ENCODE data around the gene DHX38. TPM values are rescaled to one million over a fixed set of nuclear protein-coding genes. Genes with fewer than 3 reads are reported as not detected.

DHX38 gene
- total RNA-seq = 10 to 100 TPM; 50.2 to 60.6 (median 53.7) TPM

- no peak for TF ChIP-seq CTCF (IDR thresholded peaks at IDR 0.05)
- peak; percentile 73 to 93 (median 93) for TF ChIP-seq POLR2AphosphoS5 (IDR thresholded peaks at IDR 0.05)
- peak; percentile 83 for TF ChIP-seq POLR2A (IDR thresholded peaks at IDR 0.05)
- intact Hi-C loops (cut with DNase I; ENCODE audit: low total_unique reads) = no loop called here
- Histone ChIP-seq H3K4me1 (peaks cover 9 to 19% of the 10 kb centered on the region in 2 donors), H3K9me3 (no peaks in the 10 kb centered on the region), H3K27me3 (no peaks in the 10 kb centered on the region), H3K27ac (peak within 1 kb of the TSS; percentile 88 to 95), H3K4me3 (peak within 1 kb of the TSS; percentile 78 to 95 (median 90)), H3K36me3 (peaks cover 1% of the 10 kb centered on the region)
- peak; percentile 90 to 96 for DNase-seq (ENCODE audit: low spot score in 2 of 2)
Measured at GRCh38 chr16:72093448-72094265, at the start of gene DHX38, which contains the start of gene TXNL4B. DHX38 (plus strand) TSS chr16:72093847; CDS start chr16:72096158, 2,311 bp downstream. TXNL4B (minus strand) TSS chr16:72093620; CDS start chr16:72090749, 2,871 bp downstream.

- H3K4me1 ChIP-seq = no peaks in the 10 kb centered on the region
- H3K4me3 ChIP-seq = no peak overlapping the region
- intact Hi-C loops (cut with DNase I; ENCODE audit: low total_unique reads) = no loop called here
- DNase-seq (ENCODE audit: low spot score in 2 of 2) = no peak
- no peak for TF ChIP-seq POLR2AphosphoS5 (IDR thresholded peaks at IDR 0.05)
- TF ChIP-seq CTCF (IDR thresholded peaks at IDR 0.05) = no peak
- TF ChIP-seq POLR2A (IDR thresholded peaks at IDR 0.05) = no peak
- H3K9me3 ChIP-seq = no peaks in the 10 kb centered on the region
- no peaks in the 10 kb centered on the region for H3K36me3 ChIP-seq
- no peak overlapping the region for H3K27ac ChIP-seq
- H3K27me3 ChIP-seq = no peaks in the 10 kb centered on the region
Measured at GRCh38 chr16:72044296-72044695, 49.4 kb upstream of the DHX38 start.

- no peak for DNase-seq (ENCODE audit: low spot score in 2 of 2)
- Histone ChIP-seq H3K9me3 (no peaks in the 10 kb centered on the region), H3K4me3 (no peak overlapping the region), H3K4me1 (no peaks in the 10 kb centered on the region), H3K27ac (no peak overlapping the region), H3K36me3 (no peaks in the 10 kb centered on the region), H3K27me3 (no peaks in the 10 kb centered on the region)
- TF ChIP-seq POLR2AphosphoS5 (IDR thresholded peaks at IDR 0.05) (no peak), CTCF (IDR thresholded peaks at IDR 0.05) (no peak), POLR2A (IDR thresholded peaks at IDR 0.05) (no peak)
- intact Hi-C loops (cut with DNase I; ENCODE audit: low total_unique reads) = no loop called here
Measured at GRCh38 chr16:72044825-72045359, 48.8 kb upstream of the DHX38 start.

DNA sequence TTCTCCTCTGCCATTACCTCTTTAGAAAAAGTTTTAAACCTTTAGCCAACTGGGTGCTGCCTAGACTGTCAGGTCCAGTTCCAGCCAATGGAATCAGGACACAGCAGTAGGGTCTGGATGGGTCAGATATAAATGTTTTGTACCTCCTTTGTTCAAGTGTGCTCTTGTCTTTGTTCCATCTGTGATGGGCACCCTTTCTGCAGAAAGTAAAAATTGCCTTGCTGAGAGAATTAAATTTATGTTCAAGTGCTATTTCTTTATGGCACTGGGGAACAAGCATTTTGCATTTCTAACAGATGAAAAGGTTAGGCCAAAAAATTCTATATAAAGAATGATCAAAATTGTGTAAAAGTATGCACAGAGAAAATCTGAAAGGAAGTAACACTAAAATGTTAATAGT lies 44.5 kb upstream of the DHX38 start:
- no peak for DNase-seq (ENCODE audit: low spot score in 2 of 2)
- H3K36me3 ChIP-seq = no peaks in the 10 kb centered on the region
- H3K9me3 ChIP-seq = no peaks in the 10 kb centered on the region
- intact Hi-C loops (cut with DNase I; ENCODE audit: low total_unique reads) = no loop called here
- TF ChIP-seq POLR2A (IDR thresholded peaks at IDR 0.05) (no peak), POLR2AphosphoS5 (IDR thresholded peaks at IDR 0.05) (no peak), CTCF (IDR thresholded peaks at IDR 0.05) (no peak)
- no peak overlapping the region for H3K4me3 ChIP-seq
- H3K27me3 ChIP-seq = no peaks in the 10 kb centered on the region
- no peak overlapping the region for H3K27ac ChIP-seq
- no peaks in the 10 kb centered on the region for H3K4me1 ChIP-seq

All from breast epithelium (tissue), 4 donors.